Adrenal gland (tissue), 19 donors: Measurements from ENCODE around the gene TDRKH. TPM values are rescaled to one million over a fixed set of nuclear protein-coding genes. Genes with fewer than 3 reads are reported as not detected.

Experiments used
- DNase-seq, 7 donors: peaks; one replicate each; pipeline ENCODE4 v3.0.0-alpha.2; 2019 to 2020
- H3K27ac ChIP-seq, 5 donors: fragments of 200-600 bp; sonication (generic) in 4 of 5; 1 replicate in 3 of 5; 2 replicates in 2 of 5; pipeline versions ENCODE4 v1.5.1 to v1.8.0; 2016 to 2020; ENCODE audit warnings: mild to moderate bottlenecking in 1 of 5
- H3K27me3 ChIP-seq: fragments of 200-600 bp; 2 replicates; pipeline ENCODE4 v1.8.0; 2021
- H3K36me3 ChIP-seq, 2 donors: fragments of 200-600 bp; replicated peaks in 1 of 2; 1 replicate in 1 of 2; 2 replicates in 1 of 2; pipeline versions ENCODE4 v1.5.1 to v1.8.0; 2018 to 2022
- H3K4me1 ChIP-seq, 2 donors: fragments of 200-600 bp; replicated peaks in 1 of 2; 1 replicate in 1 of 2; 2 replicates in 1 of 2; pipeline versions ENCODE4 v1.5.1 to v1.8.0; 2018 to 2021
- H3K4me3 ChIP-seq, 4 donors: fragments of 200-600 bp; sonication (generic) in 3 of 4; one replicate each; pipeline ENCODE4 v1.5.1; 2016 to 2018
- H3K9me3 ChIP-seq, 3 donors: fragments of 200-600 bp; sonication (generic) in 1 of 3; replicated peaks in 1 of 3; 1 replicate in 2 of 3; 2 replicates in 1 of 3; pipeline versions ENCODE4 v1.5.1 to v1.8.0; 2016 to 2021
- CTCF ChIP-seq, 6 experiments: fragments of 450-650 bp in 4 of 6; fragments of 200-600 bp in 2 of 6; sonication (generic) in 1 of 6; IDR thresholded peaks; 1 replicate in 5 of 6; 2 replicates in 1 of 6; pipeline versions ENCODE4 v1.5.1 to v1.8.0; 2016 to 2021; ENCODE audit warnings: antibody characterized with exemption in 6 of 6, mild to moderate bottlenecking in 2 of 6, moderate library complexity in 1 of 6
- POLR2A ChIP-seq, 2 donors: fragments of 450-650 bp; IDR thresholded peaks; one replicate each; pipeline ENCODE4 v1.6.1; 2017; ENCODE audit warnings: antibody characterized with exemption in 2 of 2, mild to moderate bottlenecking in 2 of 2, moderate library complexity in 1 of 2
- WGBS, 4 donors: extraction: QIAGEN DNeasy Blood & Tissue Kit in 2 of 4; methylation state at CpG; one replicate each; pipeline versions ENCODE4 v1.1.5 to v1.1.7; 2013 to 2017; 5-methylcytosine and 5-hydroxymethylcytosine counted together
- intact Hi-C, 2 donors: fragments of 100-400 bp; cut with DNase I; formaldehyde crosslinking; loops; one replicate each; pipeline versions ENCODE4 v1.14.1 to v1.15.0; 2022 to 2023
- long read RNA-seq, 10 donors: library from polyadenylated mRNA in 3 of 10; unstranded in 2 of 10; stranded (forward) in 1 of 10; transcript quantifications; one replicate each; pipeline ENCODE4 v2.0.0 and lab custom pipeline, GENCODE V29; 2021 to 2026
- polyA plus RNA-seq, 3 donors: library from polyadenylated mRNA; stranded (reverse); fragments of 200-250 nt in 2 of 3; fragments of 350-450 nt in 1 of 3; fragmentation: Illumina TruSeq in 1 of 3; extraction: RNeasy Lipid Tissue Mini Kit (QIAGEN cat#74804) in 1 of 3; gene quantifications; one replicate each; pipeline ENCODE4 v1.2.3, GENCODE V29; 2013 to 2014
- total RNA-seq, 9 donors: library from RNA; depleted of rRNA in 4 of 9; stranded (reverse); fragments of >200 nt in 4 of 9; fragments of 120-200 nt in 1 of 9; fragmentation: NEBNext Ultra II Directional in 1 of 9; extraction: Animal tissue kit (Norgen Biotek cat#: 25700) in 1 of 9; gene quantifications; one replicate each; pipeline versions ENCODE4 v1.1.0 to v1.2.4, GENCODE V29; 2013 to 2023
- donor health status: healthy with polysubstance abuse.
- donor health status: Bipolar disorder and iron deficiency.
- donor health status: DM: yes; HTN: yes; CAD: no.
- donor health status: DM: no; HTN: no; CAD: no.
- donor health status: DM: no; HTN: no; CAD: no.
- donor health status: DM: yes; HTN: yes; CAD: no.

Gene TDRKH
- total RNA-seq, result 1 to 10 TPM; 4.7 to 8.9 (median 6.1) TPM
- polyA plus RNA-seq, result 1 to 10 TPM; 2.1 to 9.1 (median 2.9) TPM
- long read RNA-seq, donor 1, partial matches to known transcripts, result 0 of 2 reads
- long read RNA-seq, donor 1, other reads (novel, unspliced or antisense), result 0 of 2 reads
- long read RNA-seq, donor 2, result 0 reads
- long read RNA-seq, donor 3, result 0 reads
- long read RNA-seq, donor 4, partial matches to known transcripts, result 0 of 4 reads
- long read RNA-seq, donor 4, other reads (novel, unspliced or antisense), result 4 of 4 reads
- long read RNA-seq, donor 5, partial matches to known transcripts, result 0 of 13 reads
- long read RNA-seq, donor 5, other reads (novel, unspliced or antisense), result 11 of 13 reads
- long read RNA-seq, donor 6, result 0 reads
- long read RNA-seq, donor 7, result 0 reads
- long read RNA-seq, donor 8, result 0 reads
- long read RNA-seq, donor 9, result 0 reads
- long read RNA-seq, donor 10, result 0 reads

GRCh38 chr1:151790071-151790939 lies at the start of gene TDRKH:
TSS of gene TDRKH (minus strand) at chr1:151790500. CDS start at chr1:151783022, 7,478 bp downstream.
- intact Hi-C loops, result no loop called here
- Histone ChIP-seq H3K9me3 (no peaks in the 10 kb centered on the region), H3K36me3 (no peaks in the 10 kb centered on the region), H3K27me3 (no peaks in the 10 kb centered on the region), H3K4me3 (peak within 1 kb of the TSS in 3 of 4 donors; percentile 45 to 64 (median 60)), H3K4me1 (no peaks in the 10 kb centered on the region), H3K27ac (peak within 1 kb of the TSS in 3 of 5 donors; percentile 39 to 50 (median 46))
- 0 to 1% (median 1%) methylated on average over 35 to 58 of the region's 58 CpGs for WGBS, 4 donors
- TF ChIP-seq POLR2A (IDR thresholded peaks at IDR 0.05) (peak; percentile 12 to 77), CTCF (IDR thresholded peaks at IDR 0.05) (peak in 4 of 6 experiments; percentile 11 to 44 (median 36))
- peak; percentile 98 to 100 (median 99) for DNase-seq

- DNase-seq, result peak in 1 of 7 donors; percentile 65
- peak within 1 kb of the TSS in 1 of 5 donors; percentile 57 for H3K27ac ChIP-seq
Observed at GRCh38 chr1:151839457-151840403, 49.4 kb upstream of the TDRKH start, which contains the start of gene C2CD4D. TSS of gene C2CD4D (minus strand) at chr1:151839820. CDS start at chr1:151838989, 831 bp downstream.

GRCh38 chr1:151839082-151839412 lies 48.7 kb upstream of the TDRKH start:
- WGBS, 4 donors, result 23 to 42% (median 35%) methylated on average over 11 to 16 of the region's 16 CpGs
- intact Hi-C loops, result no loop called here
- H3K4me1 ChIP-seq, result peaks cover 8 to 19% of the 10 kb centered on the region in 2 donors
- H3K27ac ChIP-seq, result peak overlapping the region in 1 of 5 donors; percentile 57
- no peaks in the 10 kb centered on the region for H3K9me3 ChIP-seq
- no peak for TF ChIP-seq CTCF (IDR thresholded peaks at IDR 0.05)
- TF ChIP-seq POLR2A (IDR thresholded peaks at IDR 0.05), result no peak
- peak overlapping the region in 1 of 4 donors; percentile 60 for H3K4me3 ChIP-seq
- no peak for DNase-seq
- no peaks in the 10 kb centered on the region for H3K36me3 ChIP-seq
- peaks cover 9% of the 10 kb centered on the region for H3K27me3 ChIP-seq

More at GRCh38 chr1:151839457-151840403, 49.4 kb upstream of the TDRKH start, which contains the start of gene C2CD4D:
- intact Hi-C loops, result no loop called here
- WGBS, 4 donors, result 18 to 36% (median 27%) methylated on average over 17 to 47 of the region's 47 CpGs
- Histone ChIP-seq H3K4me1 (peaks cover 8 to 19% of the 10 kb centered on the region in 2 donors), H3K27me3 (peaks cover 9% of the 10 kb centered on the region), H3K36me3 (no peaks in the 10 kb centered on the region), H3K9me3 (no peaks in the 10 kb centered on the region), H3K4me3 (peak within 1 kb of the TSS in 1 of 4 donors; percentile 60)
- TF ChIP-seq CTCF (IDR thresholded peaks at IDR 0.05), result no peak
- no peak for TF ChIP-seq POLR2A (IDR thresholded peaks at IDR 0.05)
